PC-9 (cell line): ENCODE measurements around the gene SYN1. TPM values are rescaled to one million over a fixed set of nuclear protein-coding genes. Genes with fewer than 3 reads are reported as not detected.

ENCODE experiments used
- BruUV-seq: library from RNA; stranded (reverse); fragments of 400-500 nt; replicated peaks from 2 replicates; lab custom pipeline; 2021; lab: Mats Ljungman, UMichigan
- CTCF ChIA-PET: fragments of 300-600 bp; sonication (Branson Sonifier 250); formaldehyde crosslinking; loops from one replicate; lab custom pipeline; 2022; ENCODE audit warnings: antibody characterized with exemption; lab: Charles Lee
- POLR2A ChIA-PET: fragments of 300-600 bp; sonication (Branson Sonifier 250); formaldehyde crosslinking; loops from one replicate; lab custom pipeline; 2022; ENCODE audit warnings: antibody characterized with exemption; ENCODE audit not compliant: unreplicated experiment; lab: Charles Lee
- DNase-seq, 2 experiments: peaks; one replicate each; pipeline versions ENCODE4 v3.0.0 to v3.0.0-alpha.2; 2015 to 2022; ENCODE audit warnings: mixed read lengths in 1 of 2
- H2AFZ ChIP-seq: fragments of 200-600 bp; sonication (generic); 2 replicates; pipeline ENCODE4 v1.8.1; 2017; ENCODE audit warnings: antibody characterized with exemption
- H3F3A ChIP-seq: fragments of 200-600 bp; sonication (generic); 2 replicates; pipeline ENCODE4 v1.8.1; 2017; ENCODE audit warnings: antibody characterized with exemption, mild to moderate bottlenecking, low read depth; ENCODE audit not compliant: insufficient read depth
- H3K27ac ChIP-seq: fragments of 200-600 bp; sonication (generic); 2 replicates; pipeline ENCODE4 v1.6.1; 2016; ENCODE audit warnings: mixed run types
- H3K27me3 ChIP-seq: fragments of 200-600 bp; sonication (generic); 2 replicates; pipeline ENCODE4 v1.6.1; 2016; ENCODE audit warnings: low read depth, mixed run types; ENCODE audit not compliant: insufficient read depth
- H3K36me3 ChIP-seq: fragments of 200-600 bp; sonication (generic); 2 replicates; pipeline ENCODE4 v1.6.1; 2016; ENCODE audit warnings: low read depth, mixed run types
- H3K4me1 ChIP-seq: fragments of 200-600 bp; sonication (generic); replicated peaks from 2 replicates; pipeline ENCODE4 v1.6.1; 2016; ENCODE audit warnings: mixed run types; ENCODE audit not compliant: insufficient read depth
- H3K4me2 ChIP-seq: fragments of 200-600 bp; sonication (generic); 2 replicates; pipeline ENCODE4 v1.6.1; 2017; ENCODE audit warnings: mixed run types
- H3K4me3 ChIP-seq: fragments of 200-600 bp; sonication (generic); 2 replicates; pipeline ENCODE4 v1.6.1; 2016; ENCODE audit warnings: mixed run types
- H3K79me2 ChIP-seq: fragments of 200-600 bp; sonication (generic); 2 replicates; pipeline ENCODE4 v1.6.1; 2017; ENCODE audit warnings: low read depth, mixed run types
- H3K9me2 ChIP-seq: fragments of 200-600 bp; sonication (generic); 2 replicates; pipeline ENCODE4 v1.8.1; 2017; ENCODE audit warnings: mild to moderate bottlenecking; ENCODE audit not compliant: insufficient read depth
- H3K9me3 ChIP-seq: fragments of 200-600 bp; sonication (generic); 2 replicates; pipeline ENCODE4 v1.8.1; 2016; ENCODE audit warnings: low read depth; ENCODE audit not compliant: insufficient read depth
- H4K20me1 ChIP-seq: fragments of 200-600 bp; sonication (generic); 2 replicates; pipeline ENCODE4 v1.8.1; 2017; ENCODE audit not compliant: insufficient read depth
- CTCF ChIP-seq: fragments of 200-600 bp; sonication (generic); conservative IDR thresholded peaks from 2 replicates; pipeline ENCODE4 v1.6.1; 2017; ENCODE audit warnings: mixed run types, antibody characterized with exemption, mild to moderate bottlenecking, moderate library complexity
- EZH2 ChIP-seq: fragments of 200-600 bp; sonication (generic); IDR thresholded peaks from 2 replicates; pipeline ENCODE4 v1.8.0; 2017; ENCODE audit warnings: antibody characterized with exemption, low read depth
- intact Hi-C: fragments of 100-400 bp; cut with micrococcal nuclease; formaldehyde crosslinking; loops from one replicate; pipeline ENCODE4 v1.10.0; 2022; ENCODE audit not compliant: unreplicated experiment
- total RNA-seq: library from RNA; stranded (reverse); gene quantifications from 2 replicates; pipeline ENCODE4 v1.2.3, GENCODE V29; 2021

SYN1 gene
- total RNA-seq, 1 experiment from 2014 or later = not detected

- H3K79me2 ChIP-seq = 0 out of 2 replicates have a peak, but pooled peaks cover under 1% of the 10 kb centered on the region
- H3K4me3 ChIP-seq = no peak overlapping the region
- H4K20me1 ChIP-seq = no peaks in the 10 kb centered on the region
- no peaks in the 10 kb centered on the region for H3K4me1 ChIP-seq
- H3K9me2 ChIP-seq = no peaks in the 10 kb centered on the region
- H3F3A ChIP-seq = no peaks in the 10 kb centered on the region
- ChIA-PET POLR2A (interaction anchor here (0.8 kb wide), 1 partner anchor 28 kb away, joined by 6 read pairs; no protein-coding TSS in a partner anchor), CTCF (no interaction called here)
- intact Hi-C loops = no loop called here
- no peak overlapping the region for H2AFZ ChIP-seq
- TF ChIP-seq CTCF (no peak), EZH2 (no peak)
- no peaks in the 10 kb centered on the region for H3K27me3 ChIP-seq
- BruUV-seq = no TSS peak
- no peaks in the 10 kb centered on the region for H3K36me3 ChIP-seq
- no peak for DNase-seq
- no peaks in the 10 kb centered on the region for H3K9me3 ChIP-seq
- no peak overlapping the region for H3K4me2 ChIP-seq
- H3K27ac ChIP-seq = no peak overlapping the region
Measured at GRCh38 chrX:47566841-47567240, 52.8 kb downstream of the SYN1 start.

DNA sequence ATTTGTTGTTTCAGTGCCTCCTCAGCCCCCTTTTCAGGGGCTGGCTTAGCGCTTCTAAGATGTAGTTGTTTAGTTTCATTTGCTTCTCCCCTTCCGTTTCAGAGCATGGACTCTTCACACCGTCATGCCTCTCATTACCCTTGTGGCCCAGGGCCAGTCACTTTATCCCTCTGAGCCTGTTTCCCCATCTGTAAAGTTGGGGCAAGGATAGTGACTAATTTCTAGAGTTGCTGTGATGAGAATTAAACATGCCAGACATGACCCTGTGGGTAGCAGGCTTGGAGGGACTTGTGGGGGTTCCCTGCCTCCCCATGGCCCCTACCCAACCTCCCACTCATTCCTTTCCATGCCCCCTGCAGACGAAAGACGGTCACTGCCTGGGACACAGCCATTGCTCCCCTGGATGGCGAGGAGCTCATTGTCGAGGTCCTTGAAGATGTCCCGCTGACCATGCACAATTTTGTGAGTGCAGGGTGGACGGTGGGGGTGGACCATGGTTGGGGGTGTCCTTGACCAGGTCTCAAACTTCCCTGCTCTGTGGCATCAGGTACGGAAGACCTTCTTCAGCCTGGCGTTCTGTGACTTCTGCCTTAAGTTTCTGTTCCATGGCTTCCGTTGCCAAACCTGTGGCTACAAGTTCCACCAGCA is 55.1 kb downstream of the SYN1 start:
- intact Hi-C loops = no loop called here
- DNase-seq = no peak
- no peaks in the 10 kb centered on the region for H3K9me3 ChIP-seq
- H3K4me3 ChIP-seq = no peak overlapping the region
- H3K27me3 ChIP-seq = no peaks in the 10 kb centered on the region
- no TSS peak for BruUV-seq
- ChIA-PET CTCF (no interaction called here), POLR2A (no interaction called here)
- H3K4me2 ChIP-seq = no peak overlapping the region
- no peaks in the 10 kb centered on the region for H3K9me2 ChIP-seq
- 0 out of 2 replicates have a peak, but pooled peaks cover 5% of the 10 kb centered on the region for H3K79me2 ChIP-seq
- H3F3A ChIP-seq = no peaks in the 10 kb centered on the region
- no peaks in the 10 kb centered on the region for H3K4me1 ChIP-seq
- TF ChIP-seq CTCF (no peak), EZH2 (no peak)
- no peak overlapping the region for H3K27ac ChIP-seq
- H4K20me1 ChIP-seq = no peaks in the 10 kb centered on the region
- H2AFZ ChIP-seq = no peak overlapping the region
- H3K36me3 ChIP-seq = no peaks in the 10 kb centered on the region

DNA sequence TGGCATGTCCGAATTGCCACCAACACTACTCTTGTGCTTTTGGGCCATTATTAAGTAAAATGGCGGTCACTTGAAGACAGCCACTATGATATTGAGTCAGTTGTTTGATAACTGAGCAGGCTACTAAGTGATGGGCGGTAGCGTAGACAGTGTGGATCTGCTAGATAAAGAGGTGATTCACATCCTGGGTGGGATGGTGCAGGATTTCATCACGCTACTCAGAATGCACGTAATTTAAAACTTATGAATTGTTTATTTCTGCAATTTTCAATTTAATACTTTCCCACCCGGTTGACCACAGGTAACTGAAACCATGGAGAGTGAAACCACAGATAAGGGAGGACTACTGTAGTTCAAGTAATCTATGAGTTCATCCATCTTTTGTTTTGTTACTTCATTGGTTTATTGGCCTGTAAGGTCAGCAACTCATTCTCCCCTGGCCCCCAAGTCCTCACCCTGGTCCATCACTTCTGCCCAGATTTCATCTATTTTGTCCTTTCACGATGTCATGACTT is 55.8 kb downstream of the SYN1 start:
- ChIA-PET CTCF (no interaction called here), POLR2A (no interaction called here)
- Histone ChIP-seq H3K9me2 (no peaks in the 10 kb centered on the region), H3K4me2 (no peak overlapping the region), H3K79me2 (0 out of 2 replicates have a peak, but pooled peaks cover 5% of the 10 kb centered on the region), H4K20me1 (no peaks in the 10 kb centered on the region), H3K4me3 (no peak overlapping the region), H3K36me3 (no peaks in the 10 kb centered on the region), H3K9me3 (no peaks in the 10 kb centered on the region), H3K27ac (no peak overlapping the region), H2AFZ (no peak overlapping the region), H3K27me3 (no peaks in the 10 kb centered on the region), H3K4me1 (no peaks in the 10 kb centered on the region), H3F3A (no peaks in the 10 kb centered on the region)
- BruUV-seq = no TSS peak
- intact Hi-C loops = no loop called here
- DNase-seq = no peak
- TF ChIP-seq EZH2 (no peak), CTCF (no peak)
